ENCODE data around the gene SOWAHA. TPM values are rescaled to one million over a fixed set of nuclear protein-coding genes. Genes with fewer than 3 reads are reported as not detected.

SOWAHA gene
- total and polyA plus RNA-seq, 2 donors (not counting 1 experiment from before 2014, with no cell fraction given), result not detected

DNA sequence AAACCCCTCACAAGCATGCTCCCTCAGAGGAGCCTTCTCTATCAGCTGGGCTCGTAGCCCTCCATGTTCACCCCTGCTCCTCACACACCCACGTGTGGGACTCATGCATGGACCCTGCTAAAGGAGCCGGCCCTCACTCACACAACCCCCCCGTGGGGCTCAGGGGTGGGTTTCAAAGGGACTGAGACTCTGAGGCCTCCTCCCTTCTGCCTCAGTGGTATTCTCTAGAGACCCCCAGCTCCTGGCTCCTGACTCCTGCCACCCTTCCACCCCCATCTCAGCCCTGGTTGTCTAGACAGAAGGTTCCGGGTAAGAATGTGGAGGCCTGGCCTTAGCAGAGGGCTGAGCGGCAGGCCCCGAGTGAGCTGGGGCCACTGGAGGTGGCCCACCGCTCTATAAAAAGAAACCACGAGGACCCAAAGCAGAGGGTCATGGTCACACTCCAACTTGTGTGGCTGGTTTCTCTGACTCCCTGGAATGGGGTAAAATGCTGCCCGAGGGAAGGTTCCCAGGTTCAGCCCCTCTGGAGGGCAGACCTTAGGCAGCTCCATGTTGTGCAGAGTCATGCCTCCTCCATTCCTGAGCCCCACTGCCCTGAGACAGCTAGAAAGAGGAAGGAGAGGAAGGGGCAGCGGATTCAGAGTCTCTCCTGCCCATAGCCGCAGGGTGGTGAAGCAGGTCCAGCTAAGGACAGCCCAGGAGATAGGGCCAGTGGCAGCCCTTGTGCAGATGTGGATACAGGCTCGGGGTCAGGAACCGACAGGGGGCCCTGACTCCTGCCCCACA, 46.9 kb upstream of the SOWAHA start:
- H2AFZ ChIP-seq (ENCODE audit: insufficient read depth, low read depth, low read length, poor library complexity, severe bottlenecking), result no peak overlapping the region
- H3K4me3 ChIP-seq (ENCODE audit: control extremely low read depth in 1 of 5, extremely low read depth in 1 of 5, insufficient read depth in 1 of 5, low read depth in 2 of 5, low read length in 4 of 5), result no peak overlapping the region
- no peak overlapping the region for H3K27ac Mint-ChIP-seq
- H3K79me2 ChIP-seq (ENCODE audit: control insufficient read depth, insufficient read depth, low read length), result no peaks in the 10 kb centered on the region
- no peak for ATAC-seq (ENCODE audit: low read depth)
- no peak overlapping the region for H3K4me3 Mint-ChIP-seq
- H3K36me3 ChIP-seq (replicated peaks in 1 of 2; ENCODE audit: control extremely low read depth in 1 of 2, control insufficient read depth in 1 of 2, extremely low read depth in 1 of 2, insufficient read depth in 2 of 2, low read length in 1 of 2), result no peaks in the 10 kb centered on the region
- no peak overlapping the region for H3K4me2 ChIP-seq (replicated peaks; ENCODE audit: low read depth, low read length, poor library complexity, severe bottlenecking)
- 94% methylated on average over 14 of the region's 14 CpGs for WGBS (ENCODE audit: insufficient coverage)
- TF ChIP-seq, protein P1, sequence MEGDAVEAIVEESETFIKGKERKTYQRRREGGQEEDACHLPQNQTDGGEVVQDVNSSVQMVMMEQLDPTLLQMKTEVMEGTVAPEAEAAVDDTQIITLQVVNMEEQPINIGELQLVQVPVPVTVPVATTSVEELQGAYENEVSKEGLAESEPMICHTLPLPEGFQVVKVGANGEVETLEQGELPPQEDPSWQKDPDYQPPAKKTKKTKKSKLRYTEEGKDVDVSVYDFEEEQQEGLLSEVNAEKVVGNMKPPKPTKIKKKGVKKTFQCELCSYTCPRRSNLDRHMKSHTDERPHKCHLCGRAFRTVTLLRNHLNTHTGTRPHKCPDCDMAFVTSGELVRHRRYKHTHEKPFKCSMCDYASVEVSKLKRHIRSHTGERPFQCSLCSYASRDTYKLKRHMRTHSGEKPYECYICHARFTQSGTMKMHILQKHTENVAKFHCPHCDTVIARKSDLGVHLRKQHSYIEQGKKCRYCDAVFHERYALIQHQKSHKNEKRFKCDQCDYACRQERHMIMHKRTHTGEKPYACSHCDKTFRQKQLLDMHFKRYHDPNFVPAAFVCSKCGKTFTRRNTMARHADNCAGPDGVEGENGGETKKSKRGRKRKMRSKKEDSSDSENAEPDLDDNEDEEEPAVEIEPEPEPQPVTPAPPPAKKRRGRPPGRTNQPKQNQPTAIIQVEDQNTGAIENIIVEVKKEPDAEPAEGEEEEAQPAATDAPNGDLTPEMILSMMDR (IDR thresholded peaks at IDR 0.05), result no peak
- no peak for TF ChIP-seq EZH2 (IDR thresholded peaks at IDR 0.05; ENCODE audit: borderline replicate concordance, insufficient read depth, low read depth, low read length, poor library complexity, severe bottlenecking)
- no peaks in the 10 kb centered on the region for H3K9me3 Mint-ChIP-seq (ENCODE audit: insufficient read depth)
- DNase-seq, result no peak
- H3K9me3 ChIP-seq (ENCODE audit: control extremely low read depth in 1 of 3, control insufficient read depth in 2 of 3, insufficient read depth in 1 of 3, low read length in 2 of 3), result no peaks in the 10 kb centered on the region
- H4K20me1 ChIP-seq (ENCODE audit: control insufficient read depth, insufficient read depth, low read length, poor library complexity, severe bottlenecking), result no peaks in the 10 kb centered on the region
- ChIA-PET POLR2A (interaction anchor here (0.6 kb wide), 1 partner anchor 10 kb away, joined by 7 read pairs; no protein-coding TSS in a partner anchor), CTCF (interaction anchor here (1.4 kb wide), 1 partner anchor 54 kb away, joined by 3 read pairs; no protein-coding TSS in a partner anchor)
- H3K27me3 ChIP-seq (replicated peaks in 1 of 4; ENCODE audit: control extremely low read depth in 1 of 4, control insufficient read depth in 3 of 4, insufficient read depth in 4 of 4, low read length in 3 of 4), result no peaks in the 10 kb centered on the region
- no peaks in the 10 kb centered on the region for H3K4me1 ChIP-seq (ENCODE audit: control insufficient read depth in 2 of 2, insufficient read depth in 2 of 2, low read length in 2 of 2)
- H3K9ac ChIP-seq (ENCODE audit: low read length), result no peak overlapping the region
- intact Hi-C loops (cut with micrococcal nuclease), result no loop called here
- H3K27me3 Mint-ChIP-seq, result no peaks in the 10 kb centered on the region
- no peak overlapping the region for H3K27ac ChIP-seq (ENCODE audit: low read length in 2 of 2)
- H3K4me1 Mint-ChIP-seq, result no peaks in the 10 kb centered on the region

DNA sequence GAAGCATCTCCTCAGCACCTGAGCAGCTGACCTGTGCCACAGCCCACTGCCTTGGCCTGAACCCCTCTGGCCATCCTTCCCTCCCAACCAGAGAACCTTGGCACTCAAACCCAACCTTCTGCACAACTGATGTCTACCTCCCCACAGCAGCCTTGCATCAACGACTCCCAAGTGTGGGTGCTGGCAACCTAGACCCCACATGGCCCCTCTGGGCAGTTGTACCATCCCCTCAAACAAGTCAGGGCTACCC, 46.4 kb upstream of the SOWAHA start:
- Mint-ChIP-seq H3K9me3 (ENCODE audit: insufficient read depth) (no peaks in the 10 kb centered on the region), H3K27ac (no peak overlapping the region), H3K4me1 (no peaks in the 10 kb centered on the region), H3K4me3 (no peak overlapping the region), H3K27me3 (no peaks in the 10 kb centered on the region)
- no peaks in the 10 kb centered on the region for H3K4me1 ChIP-seq (ENCODE audit: control insufficient read depth in 2 of 2, insufficient read depth in 2 of 2, low read length in 2 of 2)
- no peaks in the 10 kb centered on the region for H3K36me3 ChIP-seq (replicated peaks in 1 of 2; ENCODE audit: control extremely low read depth in 1 of 2, control insufficient read depth in 1 of 2, extremely low read depth in 1 of 2, insufficient read depth in 2 of 2, low read length in 1 of 2)
- intact Hi-C loops (cut with micrococcal nuclease), result no loop called here
- POLR2A ChIA-PET, result no interaction called here
- H3K4me2 ChIP-seq (replicated peaks; ENCODE audit: low read depth, low read length, poor library complexity, severe bottlenecking), result no peak overlapping the region
- no peaks in the 10 kb centered on the region for H3K79me2 ChIP-seq (ENCODE audit: control insufficient read depth, insufficient read depth, low read length)
- no peak overlapping the region for H2AFZ ChIP-seq (ENCODE audit: insufficient read depth, low read depth, low read length, poor library complexity, severe bottlenecking)
- no peaks in the 10 kb centered on the region for H3K9me3 ChIP-seq (ENCODE audit: control extremely low read depth in 1 of 3, control insufficient read depth in 2 of 3, insufficient read depth in 1 of 3, low read length in 2 of 3)
- ATAC-seq (ENCODE audit: low read depth) (no peak), DNase-seq (no peak)
- no peak overlapping the region for H3K27ac ChIP-seq (ENCODE audit: low read length in 2 of 2)
- no peak overlapping the region for H3K9ac ChIP-seq (ENCODE audit: low read length)
- TF ChIP-seq, protein P1 (IDR thresholded peaks at IDR 0.05), result no peak
- no peak for TF ChIP-seq EZH2 (IDR thresholded peaks at IDR 0.05; ENCODE audit: borderline replicate concordance, insufficient read depth, low read depth, low read length, poor library complexity, severe bottlenecking)
- no peaks in the 10 kb centered on the region for H3K27me3 ChIP-seq (replicated peaks in 1 of 4; ENCODE audit: control extremely low read depth in 1 of 4, control insufficient read depth in 3 of 4, insufficient read depth in 4 of 4, low read length in 3 of 4)
- CTCF ChIA-PET, result interaction anchor here (1.4 kb wide), 1 partner anchor 53 kb away, joined by 3 read pairs; no protein-coding TSS in a partner anchor
- no peak overlapping the region for H3K4me3 ChIP-seq (ENCODE audit: control extremely low read depth in 1 of 5, extremely low read depth in 1 of 5, insufficient read depth in 1 of 5, low read depth in 2 of 5, low read length in 4 of 5)
- H4K20me1 ChIP-seq (ENCODE audit: control insufficient read depth, insufficient read depth, low read length, poor library complexity, severe bottlenecking), result no peaks in the 10 kb centered on the region
- 100% methylated on average over 1 of the region's 1 CpG for WGBS (ENCODE audit: insufficient coverage)
